HG02840 (cell line): Measurements from ENCODE around the gene ANK2.

ENCODE experiments used
- ATAC-seq: cut with Tn5 transposase; IDR thresholded peaks from one replicate; pipeline ENCODE4 v1.9.1; 2021; ENCODE audit warnings: mild to moderate bottlenecking, moderate library complexity, moderate number of reproducible peaks; ENCODE audit not compliant: unreplicated experiment, low FRiP score

The ANK2 gene

GRCh38 chr4:113049421-113050370, at the start of gene ANK2:
Gene ANK2 (plus strand): TSS chr4:113049653. CDS start chr4:113049729, 76 bp downstream.
- no peak for ATAC-seq

GRCh38 chr4:113003841-113004240, 45.6 kb upstream of the ANK2 start:
- no peak for ATAC-seq

DNA sequence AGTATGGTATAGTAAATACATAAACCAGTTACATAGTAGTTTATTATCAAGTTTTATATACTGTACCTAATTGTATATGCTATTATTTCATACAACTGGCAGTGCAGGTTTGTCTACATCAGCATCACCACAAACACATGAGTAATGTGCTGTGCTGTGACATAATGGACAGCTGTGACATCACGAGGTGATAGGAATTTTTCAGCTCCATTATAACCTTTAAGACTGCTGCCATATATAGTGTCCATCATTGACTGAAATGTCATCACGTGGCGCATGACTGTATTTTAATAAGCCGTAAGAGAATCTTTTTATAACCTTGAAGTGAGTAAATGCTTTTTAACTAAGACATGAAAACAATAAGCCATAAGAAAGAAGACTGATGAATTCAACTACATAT, 44.8 kb upstream of the ANK2 start:
- no peak for ATAC-seq

DNA sequence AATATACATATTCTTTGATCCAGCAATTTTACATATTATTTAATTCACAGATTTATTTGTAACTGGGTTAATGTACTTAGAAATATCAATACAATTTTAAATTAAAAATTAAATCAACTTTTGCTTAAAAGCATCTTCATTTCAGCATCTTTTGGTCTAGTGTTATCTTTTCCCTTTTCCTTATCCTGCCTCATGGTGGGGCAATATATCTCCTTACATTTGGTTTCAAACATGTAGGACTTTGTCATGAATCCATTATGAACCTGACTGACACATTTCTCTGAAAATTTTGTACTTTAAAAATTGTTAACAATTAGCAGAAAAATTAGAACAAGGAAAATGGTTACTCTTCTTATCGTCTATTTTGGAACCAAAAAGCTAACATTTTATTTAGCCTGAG, 42.8 kb upstream of the ANK2 start:
- ATAC-seq: no peak

DNA sequence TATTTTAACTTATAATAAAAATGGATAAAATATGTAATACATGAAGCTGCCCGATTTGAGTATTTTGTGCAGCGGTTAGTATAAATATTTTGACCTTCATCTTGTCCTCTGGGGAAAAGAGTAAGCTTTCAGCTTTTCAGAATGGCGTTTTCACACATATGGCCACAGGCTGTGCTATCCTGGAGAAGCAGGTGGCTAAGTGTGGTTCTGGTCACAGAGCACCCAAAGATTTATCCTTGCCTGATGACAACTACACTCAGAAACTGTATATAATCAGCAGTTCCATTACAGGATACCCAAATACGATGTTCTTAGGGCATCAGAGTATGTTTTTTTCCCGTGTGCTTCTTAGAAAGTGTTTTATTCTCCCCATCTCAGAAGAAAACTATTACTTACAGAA, 42.3 kb upstream of the ANK2 start:
- ATAC-seq: no peak

- no peak for ATAC-seq
These were observed 41.3 kb upstream of the ANK2 start for GRCh38 chr4:113008135-113008534.

GRCh38 chr4:113008716-113009115, 40.7 kb upstream of the ANK2 start:
- no peak for ATAC-seq

DNA sequence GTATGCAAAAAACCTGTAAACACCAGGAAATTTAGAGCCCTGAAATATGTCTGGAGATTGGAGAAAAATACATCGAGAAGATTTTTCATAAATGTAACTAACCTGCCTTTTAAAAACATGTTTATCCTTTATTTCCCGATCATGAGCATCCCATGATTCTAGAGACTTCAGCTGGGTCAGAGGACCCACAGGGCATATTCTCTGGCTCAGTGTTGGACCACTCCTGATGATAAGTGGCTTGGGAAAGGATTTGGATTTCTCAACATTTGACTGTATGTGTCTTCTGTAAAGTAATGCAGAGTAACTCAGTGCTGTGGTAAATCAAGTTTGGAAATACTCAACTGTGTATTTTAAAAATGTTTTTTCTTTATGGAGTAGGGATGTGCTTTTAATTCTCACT, 40.0 kb upstream of the ANK2 start:
- ATAC-seq: no peak

DNA sequence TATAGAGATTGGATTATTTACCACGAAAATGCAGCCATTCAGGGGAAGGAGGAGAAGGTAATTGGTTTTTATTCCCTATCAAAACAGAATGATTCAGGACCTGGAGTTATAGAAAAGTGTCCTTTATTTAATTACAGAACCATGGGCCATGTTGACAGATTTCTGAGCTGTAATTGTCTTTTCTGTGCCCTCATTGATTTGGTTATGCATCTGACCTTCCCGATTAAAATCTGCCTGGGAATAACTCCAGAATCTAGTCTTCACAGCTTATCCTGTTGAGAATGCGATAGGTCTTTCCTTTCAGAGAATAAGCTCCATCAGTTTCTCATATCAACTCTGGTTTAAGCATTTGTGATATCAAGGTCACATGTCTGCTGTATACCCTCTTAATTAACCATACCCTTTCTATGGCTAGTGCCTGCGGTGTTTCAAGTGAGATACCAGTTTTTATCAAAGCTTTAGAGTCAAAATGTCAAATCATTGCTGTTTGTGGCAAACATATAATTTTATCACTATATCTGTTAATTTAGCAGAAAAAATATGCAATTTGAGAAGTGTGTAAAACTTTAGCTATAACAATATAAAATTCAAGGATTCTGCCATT, 37.2 kb upstream of the ANK2 start:
- ATAC-seq: no peak

GRCh38 chr4:113012786-113013185, 36.7 kb upstream of the ANK2 start:
- ATAC-seq: no peak

DNA sequence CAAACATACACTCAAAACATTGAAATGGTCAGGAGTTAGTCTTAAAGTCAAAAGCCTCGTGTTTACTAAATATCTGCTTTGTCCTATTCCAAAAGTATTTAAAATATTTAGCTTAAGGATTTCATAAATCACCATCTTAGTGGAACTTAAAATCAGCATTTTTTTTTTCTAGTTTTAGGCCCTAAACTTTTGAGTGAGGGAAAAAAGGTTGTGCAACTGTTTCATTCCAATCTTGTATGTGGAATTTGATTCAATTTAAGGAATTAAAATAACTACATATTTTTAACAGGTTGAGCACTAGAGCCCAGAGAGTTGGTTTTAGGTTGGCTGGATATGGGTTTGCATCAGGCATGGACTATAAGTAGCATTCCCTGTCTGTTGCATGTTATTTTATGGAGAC, 35.7 kb upstream of the ANK2 start:
- no peak for ATAC-seq

GRCh38 chr4:113016377-113016776, 33.1 kb upstream of the ANK2 start:
- ATAC-seq: no peak

DNA sequence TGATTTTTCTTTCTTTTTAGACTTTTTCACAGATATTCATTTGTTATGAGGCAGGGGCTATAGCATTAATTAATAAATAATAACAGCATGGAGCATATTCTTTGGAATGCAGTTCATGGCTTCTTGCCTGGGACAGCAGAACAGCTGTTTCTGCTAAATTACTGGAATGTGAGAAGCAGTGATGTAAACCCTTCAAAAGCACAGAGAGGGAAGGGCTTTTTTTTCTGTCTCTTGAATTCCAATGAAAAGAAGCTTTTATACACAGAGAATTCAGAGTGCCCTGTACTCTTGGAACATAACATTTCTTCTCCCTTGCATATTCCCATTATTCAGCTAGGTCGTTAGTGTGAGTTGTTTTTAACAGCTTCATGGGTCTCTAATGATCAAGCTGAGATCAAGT, 28.5 kb upstream of the ANK2 start:
- no peak for ATAC-seq

DNA sequence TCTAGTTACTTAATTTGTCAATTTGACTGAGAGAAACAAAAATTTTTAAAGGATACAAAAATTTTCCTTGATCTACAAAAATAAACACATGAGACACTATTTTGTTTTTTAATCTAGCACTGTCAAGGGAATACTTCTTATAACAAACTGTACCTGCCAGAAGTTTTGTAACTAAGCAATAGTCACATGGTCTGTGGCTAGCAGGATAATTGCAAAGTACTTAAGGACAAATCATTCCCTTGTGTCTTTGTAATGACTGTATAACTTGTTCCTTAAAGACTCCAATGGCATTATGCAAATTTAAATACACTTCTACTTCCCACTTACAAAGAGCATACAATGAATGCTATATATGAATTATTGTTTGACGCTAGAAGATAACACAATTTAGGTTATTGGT, 25.1 kb upstream of the ANK2 start:
- no peak for ATAC-seq

- ATAC-seq: no peak
These were observed 24.0 kb upstream of the ANK2 start for GRCh38 chr4:113025416-113025815.

- no peak for ATAC-seq
These were observed 22.9 kb upstream of the ANK2 start for GRCh38 chr4:113026556-113026955.

DNA sequence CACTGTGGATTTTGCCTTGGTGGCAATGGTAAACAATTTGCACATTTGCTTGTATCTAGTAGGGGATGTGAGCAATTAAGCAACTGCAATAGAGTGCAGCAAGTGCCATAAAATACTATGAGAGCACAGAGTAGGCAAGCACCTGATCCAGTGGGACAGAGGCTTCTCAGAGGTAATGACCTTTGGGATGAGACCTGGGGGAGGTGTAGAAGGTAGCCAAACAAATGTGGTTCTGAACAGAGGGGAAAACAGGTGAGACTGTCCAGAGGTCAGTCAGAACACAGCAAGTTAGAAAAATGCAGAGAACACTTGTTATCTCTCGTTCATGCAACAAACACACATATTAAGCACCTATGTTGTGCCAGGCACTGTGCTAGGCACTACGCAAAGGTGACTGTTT, 21.4 kb upstream of the ANK2 start:
- ATAC-seq: no peak

DNA sequence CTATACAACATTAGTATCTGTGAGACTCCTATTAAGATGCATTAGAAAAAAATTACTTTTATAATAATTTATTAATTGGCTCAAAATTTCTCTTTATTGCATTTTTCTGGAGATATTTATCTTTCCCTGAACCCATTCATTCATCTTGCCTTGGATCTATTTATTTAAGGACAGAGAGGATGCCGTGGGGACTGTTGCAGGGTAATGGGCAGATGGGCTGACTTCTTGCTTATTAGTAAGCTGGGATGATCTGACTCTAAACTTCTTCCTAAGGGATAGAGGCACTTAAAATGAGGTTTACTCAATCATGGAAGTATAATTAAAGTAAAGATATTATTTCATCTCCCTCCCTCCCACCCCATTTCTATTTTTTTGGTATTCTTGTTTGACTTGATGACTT, 18.2 kb upstream of the ANK2 start:
- no peak for ATAC-seq

DNA sequence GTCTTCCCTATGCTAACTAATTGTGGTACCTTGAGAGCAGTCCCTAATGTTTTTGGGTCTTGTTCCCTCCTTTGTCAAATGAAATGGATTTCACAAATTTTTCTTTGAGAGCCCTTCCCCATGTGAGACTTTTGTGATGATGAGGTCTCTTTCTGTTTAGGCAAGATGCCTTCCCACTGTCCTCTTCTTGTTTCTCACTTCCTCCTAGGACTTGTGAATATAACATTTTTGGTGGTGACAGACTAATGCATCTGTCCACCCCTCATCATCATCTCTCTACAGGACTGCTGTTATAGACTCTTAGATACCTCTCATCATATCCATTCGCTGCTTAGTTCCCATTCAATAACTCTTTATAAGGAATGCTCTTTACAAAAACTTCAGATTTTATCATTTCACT, 8.7 kb upstream of the ANK2 start:
- no peak for ATAC-seq

DNA sequence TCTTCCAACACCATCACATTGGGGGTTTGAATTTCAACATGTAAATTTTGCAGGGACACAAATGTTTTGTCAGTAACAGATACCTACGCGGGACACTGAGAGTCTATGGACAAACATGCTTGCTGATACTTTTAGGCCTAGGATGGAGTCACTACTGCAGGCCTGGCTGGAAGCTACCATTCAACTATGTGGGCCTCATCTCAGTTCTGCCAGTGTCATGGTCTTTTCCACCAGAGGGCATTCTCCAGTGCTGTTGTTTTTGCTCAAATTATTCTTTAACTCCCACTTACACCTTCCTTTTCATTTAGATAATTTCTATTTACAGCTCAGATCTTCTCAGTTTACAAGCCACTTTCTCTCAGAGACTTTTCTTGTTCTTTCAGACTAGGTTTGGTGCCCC, 7.0 kb upstream of the ANK2 start:
- ATAC-seq: no peak

DNA sequence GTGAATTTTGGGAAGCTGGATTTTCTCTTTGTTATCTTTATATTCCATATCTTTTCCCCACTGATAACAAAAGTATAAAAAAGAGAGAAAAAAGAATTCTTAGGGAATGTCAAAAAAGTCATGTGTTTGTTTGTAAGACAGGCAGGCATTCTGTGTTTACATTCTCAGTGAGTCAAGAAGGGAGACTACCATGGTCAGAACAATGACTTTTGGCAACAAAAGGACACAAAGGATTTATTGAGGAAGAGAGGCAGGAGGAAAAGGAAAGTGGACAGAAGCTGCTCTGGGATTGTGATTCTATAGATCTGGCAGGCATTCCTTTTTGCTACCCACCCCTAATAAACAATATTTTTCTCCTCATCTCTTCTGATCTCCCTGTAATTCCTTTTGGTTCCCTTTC, 5.9 kb upstream of the ANK2 start:
- ATAC-seq: no peak

DNA sequence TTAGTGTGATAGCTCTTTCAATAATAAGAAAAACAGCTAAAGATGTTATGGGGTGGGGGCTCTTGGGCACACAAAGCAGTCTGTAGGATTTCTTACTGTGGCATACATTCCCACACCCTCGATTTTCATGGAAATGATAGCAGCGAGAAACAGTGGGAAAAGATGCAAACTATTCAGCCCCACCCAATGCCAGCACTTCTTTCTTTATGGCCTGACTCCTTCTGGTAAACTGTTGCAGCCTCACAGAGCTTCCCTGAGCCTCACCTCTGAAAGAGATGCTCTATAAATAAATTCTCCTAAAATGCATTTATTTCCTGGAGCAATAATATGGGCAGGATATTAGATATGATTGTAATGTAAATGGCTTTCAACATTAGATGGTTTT, 910 bp downstream of the ANK2 start:
- ATAC-seq: no peak
